H1 (cell line): Measurements from ENCODE around the gene ADNP. TPM values are rescaled to one million over a fixed set of nuclear protein-coding genes. Genes with fewer than 3 reads are reported as not detected.

Experiments
- ATF2 ChIP-seq: IDR thresholded peaks from 2 replicates; pipeline ENCODE4 v1.6.1; 2012; ENCODE audit warnings: low read length, inconsistent platforms
- CBX5 ChIP-seq: fragments of 300-800, 300-1000 bp; sonication (generic); IDR thresholded peaks from 2 replicates; pipeline ENCODE4 v1.7.1; 2016; ENCODE audit warnings: antibody characterized with exemption, low read length, low read depth
- CTCF ChIP-seq, 3 experiments: IDR thresholded peaks; 1 replicate in 2 of 3; 2 replicates in 1 of 3; pipeline versions ENCODE4 v1.5.1 to v1.6.1; 2011; ENCODE audit warnings: low read length in 3 of 3, mild to moderate bottlenecking in 3 of 3, inconsistent platforms in 2 of 3, low read depth in 1 of 3, moderate library complexity in 1 of 3; ENCODE audit not compliant: insufficient read depth in 1 of 3; ENCODE audit errors: control extremely low read depth in 1 of 3
- EP300 ChIP-seq, 2 experiments: IDR thresholded peaks; 1 replicate in 1 of 2; 2 replicates in 1 of 2; pipeline ENCODE4 v1.6.1; 2011 to 2012; ENCODE audit warnings: low read depth in 2 of 2, low read length in 2 of 2, mild to moderate bottlenecking in 2 of 2, borderline replicate concordance in 1 of 2, inconsistent platforms in 1 of 2, moderate library complexity in 1 of 2
- HDAC2 ChIP-seq, 2 experiments: fragments of 300-600 bp in 1 of 2; sonication (generic) in 1 of 2; IDR thresholded peaks; 2 replicates each; pipeline ENCODE4 v1.6.1; 2011 to 2012; ENCODE audit warnings: low read depth in 2 of 2, low read length in 2 of 2, mild to moderate bottlenecking in 2 of 2, moderate library complexity in 2 of 2, borderline replicate concordance in 1 of 2, inconsistent platforms in 1 of 2
- KDM1A ChIP-seq: fragments of 200-600, 300-600 bp; sonication (generic); IDR thresholded peaks from 2 replicates; pipeline ENCODE4 v1.7.1; 2016; ENCODE audit warnings: mild to moderate bottlenecking, low read length, borderline replicate concordance
- KDM4A ChIP-seq: IDR thresholded peaks from one replicate; pipeline ENCODE4 v1.7.1; 2012; ENCODE audit warnings: low read depth, mild to moderate bottlenecking, moderate library complexity, low read length, inconsistent platforms; ENCODE audit not compliant: severe bottlenecking
- MAFK ChIP-seq: IDR thresholded peaks from 2 replicates; pipeline ENCODE4 v1.6.1; 2012; ENCODE audit warnings: low read depth, mild to moderate bottlenecking, improper control_type of control experiment, low read length
- MAX ChIP-seq: IDR thresholded peaks from 2 replicates; pipeline ENCODE4 v1.6.1; 2012; ENCODE audit warnings: inconsistent platforms
- POLR2A ChIP-seq, 2 experiments: IDR thresholded peaks; 1 replicate in 1 of 2; 2 replicates in 1 of 2; pipeline ENCODE4 v1.6.1; 2011; ENCODE audit warnings: low read depth in 2 of 2, low read length in 2 of 2, mild to moderate bottlenecking in 2 of 2; ENCODE audit errors: control extremely low read depth in 1 of 2
- POLR2AphosphoS5 ChIP-seq: IDR thresholded peaks from 2 replicates; pipeline ENCODE4 v1.6.1; 2011; ENCODE audit warnings: low read depth, low read length
- POU5F1 ChIP-seq: IDR thresholded peaks from 2 replicates; pipeline ENCODE4 v1.6.1; 2011; ENCODE audit warnings: low read depth, mild to moderate bottlenecking, low read length, moderate library complexity
- RAD21 ChIP-seq, 2 experiments: IDR thresholded peaks in 1 of 2; conservative IDR thresholded peaks in 1 of 2; 2 replicates each; pipeline ENCODE4 v1.6.1; 2011; ENCODE audit warnings: low read depth in 2 of 2, low read length in 2 of 2, improper control_type of control experiment in 1 of 2, inconsistent platforms in 1 of 2, mild to moderate bottlenecking in 1 of 2, moderate library complexity in 1 of 2
- RBBP5 ChIP-seq: IDR thresholded peaks from 2 replicates; pipeline ENCODE4 v1.7.1; 2012; ENCODE audit warnings: low read depth, mild to moderate bottlenecking, inconsistent platforms, low read length, moderate library complexity, borderline replicate concordance
- RFX5 ChIP-seq: IDR thresholded peaks from 2 replicates; pipeline ENCODE4 v1.6.1; 2011; ENCODE audit warnings: low read depth, low read length, improper control_type of control experiment, borderline replicate concordance
- SP2 ChIP-seq: IDR thresholded peaks from 2 replicates; pipeline ENCODE4 v1.6.1; 2012; ENCODE audit warnings: mild to moderate bottlenecking, low read length, inconsistent platforms
- TAF7 ChIP-seq: optimal IDR thresholded peaks from 2 replicates; pipeline ENCODE3; 2011; ENCODE audit warnings: low read depth, mild to moderate bottlenecking, inconsistent platforms, low read length, moderate library complexity, borderline replicate concordance
- polyA plus RNA-seq, 7 experiments: library from polyadenylated mRNA; depleted of rRNA in 3 of 7; stranded (reverse) in 5 of 7; unstranded in 2 of 7; fragments of >200 nt in 5 of 7; fragments of 200-250 nt in 2 of 7; gene quantifications; 1 replicate in 5 of 7; 2 replicates in 1 of 7; 4 replicates in 1 of 7; pipeline versions ENCODE4 v1.2.1 to v1.2.3, GENCODE V29; 2011 to 2013; ENCODE audit warnings: missing spikeins in 2 of 7, mixed read lengths in 2 of 7
- total RNA-seq: library from RNA; stranded (reverse); fragmentation: NEBNext Ultra II Directional; extraction: Animal tissue kit (Norgen Biotek cat#: 25700); gene quantifications from 2 replicates; pipeline ENCODE4 v1.2.1, GENCODE V29; 2021

The ADNP gene
- total and polyA plus RNA-seq, 2 of the 8 experiments (the other 6 are each of a cell fraction or from before 2014, with no cell fraction given): 31.6 to 123 TPM

- TF ChIP-seq ATF2 (peak; percentile 65; the same call in 1 of the 2 replicates), POLR2A (IDR thresholded peaks at IDR 0.05; ENCODE audit: control extremely low read depth in 1 of 2, low read depth in 2 of 2, low read length in 2 of 2) (peak; percentile 92 to 97), SP2 (no peak), CBX5 (no peak), POLR2AphosphoS5 (peak; percentile 99), RBBP5 (peak; percentile 58; the same call in 1 of the 2 replicates), HDAC2 (IDR thresholded peaks at IDR 0.05; ENCODE audit: borderline replicate concordance in 1 of 2, low read depth in 2 of 2, low read length in 2 of 2) (peak in 1 of 2 experiments; percentile 71; a peak in 1 of 4 replicates), RAD21 (IDR thresholded peaks at IDR 0.05 in 1 of 2, conservative IDR thresholded peaks at IDR 0.05 in 1 of 2; ENCODE audit: low read depth in 2 of 2, low read length in 2 of 2) (no peak), POU5F1 (no peak), RFX5 (no peak), KDM1A (no peak), MAX (peak; percentile 25; the same call in 1 of the 2 replicates), KDM4A (no peak), CTCF (IDR thresholded peaks at IDR 0.05; ENCODE audit: control extremely low read depth in 1 of 3, insufficient read depth in 1 of 3, low read depth in 1 of 3, low read length in 3 of 3) (no peak), EP300 (IDR thresholded peaks at IDR 0.05; ENCODE audit: borderline replicate concordance in 1 of 2, low read depth in 2 of 2, low read length in 2 of 2) (no peak), TAF7 (peak; percentile 99), MAFK (no peak)
Measured at GRCh38 chr20:50957798-50958614, 26.8 kb upstream of the ADNP start, which contains the start of gene DPM1 (continued).
